CD8-positive, alpha-beta memory T cell (primary cell): ENCODE measurements around the gene CCDC92. TPM values are rescaled to one million over a fixed set of nuclear protein-coding genes. Genes with fewer than 3 reads are reported as not detected.
"Not testable (repeated sequence)": the region's sequence is repeated elsewhere in the genome, so short reads cannot be mapped to it uniquely, and the experiment has no call there.

Source experiments
- CTCF ChIA-PET: fragments of 350-600 bp; sonication (Branson Sonifier 250); formaldehyde crosslinking; loops from one replicate; lab custom pipeline; 2021; ENCODE audit warnings: antibody characterized with exemption; lab: Charles Lee
- POLR2A ChIA-PET: fragments of 350-600 bp; sonication (Branson Sonifier 250); formaldehyde crosslinking; loops from one replicate; lab custom pipeline; 2021; ENCODE audit warnings: antibody characterized with exemption; lab: Charles Lee
- DNase-seq, 5 donors: peaks; one replicate each; pipeline versions ENCODE4 v3.0.0 to v3.0.0-alpha.2; 2020 to 2022; ENCODE audit warnings: mixed read lengths in 1 of 5
- H3K27ac ChIP-seq: one replicate; pipeline ENCODE4 v1.7.0; 2013; ENCODE audit warnings: low read depth, mild to moderate bottlenecking, low read length, moderate library complexity
- H3K27me3 ChIP-seq: 2 replicates; pipeline ENCODE4 v1.7.0; 2013; ENCODE audit warnings: low read length, mild to moderate bottlenecking; ENCODE audit not compliant: insufficient read depth, poor library complexity, severe bottlenecking
- H3K36me3 ChIP-seq: 2 replicates; pipeline ENCODE4 v1.7.0; 2013; ENCODE audit warnings: mild to moderate bottlenecking, low read length, moderate library complexity; ENCODE audit not compliant: insufficient read depth
- H3K4me1 ChIP-seq: 2 replicates; pipeline ENCODE4 v1.7.0; 2013; ENCODE audit warnings: mild to moderate bottlenecking, low read length, moderate library complexity; ENCODE audit not compliant: insufficient read depth
- H3K4me3 ChIP-seq: 2 replicates; pipeline ENCODE4 v1.7.0; 2013; ENCODE audit warnings: mild to moderate bottlenecking, low read length
- H3K9me3 ChIP-seq: 2 replicates; pipeline ENCODE4 v1.7.0; 2013; ENCODE audit warnings: mild to moderate bottlenecking, low read length
- H3K27ac Mint-ChIP-seq, 8 donors: one replicate each; pipeline ENCODE4 v1.8.0; 2020 to 2021; ENCODE audit warnings: mixed read lengths in 8 of 8, mild to moderate bottlenecking in 6 of 8, inconsistent platforms in 3 of 8, moderate library complexity in 3 of 8
- H3K27me3 Mint-ChIP-seq, 2 donors: one replicate each; pipeline ENCODE4 v1.8.0; 2020 to 2021; ENCODE audit warnings: mixed read lengths in 2 of 2, mild to moderate bottlenecking in 1 of 2, moderate library complexity in 1 of 2
- H3K36me3 Mint-ChIP-seq, 3 donors: one replicate each; pipeline ENCODE4 v1.8.0; 2020 to 2021; ENCODE audit warnings: mixed read lengths in 3 of 3, inconsistent platforms in 1 of 3, mild to moderate bottlenecking in 1 of 3
- H3K4me1 Mint-ChIP-seq, 3 donors: one replicate each; pipeline ENCODE4 v1.8.0; 2020 to 2021; ENCODE audit warnings: mixed read lengths in 3 of 3, inconsistent platforms in 1 of 3, mild to moderate bottlenecking in 1 of 3
- H3K4me3 Mint-ChIP-seq, 7 donors: one replicate each; pipeline ENCODE4 v1.8.0; 2020 to 2021; ENCODE audit warnings: mixed read lengths in 7 of 7, mild to moderate bottlenecking in 6 of 7, moderate library complexity in 4 of 7, inconsistent platforms in 2 of 7
- H3K9me3 Mint-ChIP-seq, 5 donors: one replicate each; pipeline ENCODE4 v1.8.0; 2020 to 2022; ENCODE audit warnings: mixed read lengths in 5 of 5, mild to moderate bottlenecking in 3 of 5, moderate library complexity in 2 of 5, inconsistent platforms in 1 of 5
- polyA plus RNA-seq: library from polyadenylated mRNA; unstranded; fragments of 300-500 nt; fragmentation: Illumina TruSeq; gene quantifications from one replicate; pipeline ENCODE4 v1.2.3, GENCODE V29; 2021
- total RNA-seq, 2 experiments: library from RNA; stranded (reverse); gene quantifications; one replicate each; pipeline ENCODE4 v1.2.3, GENCODE V29; 2021

CCDC92 gene
- total and polyA plus RNA-seq, 3 experiments from 2014 or later, result 10.2 to 48.9 (median 12.9) TPM

DNA sequence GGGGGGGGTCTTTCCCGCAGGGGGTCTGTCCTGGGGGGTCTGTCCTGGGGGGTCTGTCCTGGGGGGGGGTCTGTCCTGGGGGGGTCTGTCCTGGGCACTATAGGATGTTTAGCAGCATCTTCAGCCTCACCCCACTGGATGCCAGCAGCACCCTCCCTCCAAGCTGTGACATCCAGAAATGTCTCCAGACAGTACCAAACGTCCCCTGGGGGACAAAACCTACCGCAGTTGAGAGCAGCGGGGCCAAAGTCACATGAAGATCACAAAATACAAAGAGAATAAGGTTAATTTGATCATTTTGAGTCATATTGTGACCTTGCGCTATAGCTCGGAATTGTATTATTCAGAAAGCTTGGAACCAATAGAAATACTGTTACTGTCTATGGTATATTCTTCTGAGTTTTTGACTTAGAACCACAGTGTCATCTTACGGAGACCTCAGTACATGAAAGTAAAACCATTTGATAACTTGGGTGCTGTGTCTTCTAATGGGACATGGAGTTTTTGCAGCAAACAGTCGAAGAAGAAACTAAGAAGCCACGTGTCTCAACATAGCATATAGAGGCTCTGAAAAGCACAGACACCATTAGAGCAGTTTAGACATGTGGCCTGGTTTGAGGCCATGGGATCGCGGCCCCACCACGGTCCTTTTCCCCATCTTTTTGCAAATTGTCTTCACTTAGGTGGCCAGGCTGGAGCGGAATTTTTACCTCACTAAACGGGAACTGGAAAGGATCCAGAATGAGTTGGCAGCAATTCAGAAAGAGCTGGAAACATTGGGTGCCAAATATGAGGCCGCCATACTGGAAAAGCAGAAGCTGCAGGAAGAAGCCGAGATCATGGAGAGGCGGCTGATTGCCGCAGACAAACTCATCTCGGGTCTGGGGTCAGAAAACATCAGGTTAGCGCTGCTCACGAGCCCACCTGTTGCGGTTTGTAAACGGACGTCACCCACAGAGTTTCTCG, 59.9 kb downstream of the CCDC92 start:
- peaks cover 14 to 21% (median 17%) of the 10 kb centered on the region in 3 donors for H3K4me1 Mint-ChIP-seq
- no peak for DNase-seq
- POLR2A ChIA-PET, result no interaction called here

DNA sequence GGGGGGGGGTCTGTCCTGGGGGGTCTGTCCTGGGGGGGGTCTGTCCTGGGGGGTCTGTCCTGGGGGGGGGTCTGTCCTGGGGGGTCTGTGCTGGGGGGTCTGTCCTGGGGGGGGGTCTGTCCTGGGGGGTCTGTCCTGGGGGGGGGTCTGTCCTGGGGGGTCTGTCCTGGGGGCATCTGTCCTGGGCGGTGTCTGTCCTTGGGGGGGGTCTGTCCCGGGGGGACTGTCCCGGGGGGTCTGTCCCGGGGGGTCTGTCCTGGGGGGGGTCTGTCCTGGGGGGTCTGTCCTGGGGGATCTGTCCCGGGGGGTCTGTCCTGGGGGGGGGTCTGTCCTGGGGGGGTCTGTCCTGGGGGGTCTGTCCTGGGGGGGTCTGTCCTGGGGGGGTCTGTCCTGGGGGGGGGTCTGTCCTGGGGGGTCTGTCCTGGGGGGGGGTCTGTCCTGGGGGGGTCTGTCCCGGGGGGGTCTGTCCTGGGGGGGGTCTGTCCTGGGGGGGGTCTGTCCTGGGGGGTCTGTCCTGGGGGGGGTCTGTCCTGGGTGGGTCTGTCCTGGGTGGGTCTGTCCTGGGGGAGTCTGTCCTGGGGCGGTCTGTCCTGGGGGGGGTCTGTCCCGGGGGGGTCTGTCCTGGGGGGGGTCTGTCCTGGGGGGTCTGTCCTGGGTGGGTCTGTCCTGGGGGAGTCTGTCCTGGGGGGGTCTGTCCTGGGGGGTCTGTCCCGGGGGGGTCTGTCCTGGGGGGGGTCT, 60.8 kb downstream of the CCDC92 start:
- H3K4me3 ChIP-seq, H3K27me3 Mint-ChIP-seq, H3K4me3 Mint-ChIP-seq, H3K9me3 ChIP-seq, H3K27me3 ChIP-seq, H3K9me3 Mint-ChIP-seq, H3K36me3 Mint-ChIP-seq, POLR2A ChIA-PET, DNase-seq, H3K27ac ChIP-seq, H3K27ac Mint-ChIP-seq, H3K36me3 ChIP-seq, CTCF ChIA-PET, H3K4me1 ChIP-seq: not testable (repeated sequence)
- peaks cover 12 to 18% (median 14%) of the 10 kb centered on the region in 3 donors for H3K4me1 Mint-ChIP-seq

More for the DNA sequence above, 59.9 kb downstream of the CCDC92 start:
- Mint-ChIP-seq H3K27me3 (peaks cover 1 to 6% of the 10 kb centered on the region in 2 donors), H3K9me3 (no peaks in the 10 kb centered on the region), H3K27ac (peak overlapping the region in 3 of 8 donors; percentile 25 to 72 (median 52)), H3K36me3 (no peaks in the 10 kb centered on the region), H3K4me3 (no peak overlapping the region)
- Histone ChIP-seq H3K27me3 (no peaks in the 10 kb centered on the region), H3K36me3 (no peaks in the 10 kb centered on the region), H3K27ac (no peak overlapping the region), H3K4me1 (no peaks in the 10 kb centered on the region), H3K4me3 (no peak overlapping the region), H3K9me3 (no peaks in the 10 kb centered on the region)
- CTCF ChIA-PET, result interaction anchor here (3.6 kb wide), 1 partner anchor 8 kb away, joined by 12 read pairs; no protein-coding TSS in a partner anchor

DNA sequence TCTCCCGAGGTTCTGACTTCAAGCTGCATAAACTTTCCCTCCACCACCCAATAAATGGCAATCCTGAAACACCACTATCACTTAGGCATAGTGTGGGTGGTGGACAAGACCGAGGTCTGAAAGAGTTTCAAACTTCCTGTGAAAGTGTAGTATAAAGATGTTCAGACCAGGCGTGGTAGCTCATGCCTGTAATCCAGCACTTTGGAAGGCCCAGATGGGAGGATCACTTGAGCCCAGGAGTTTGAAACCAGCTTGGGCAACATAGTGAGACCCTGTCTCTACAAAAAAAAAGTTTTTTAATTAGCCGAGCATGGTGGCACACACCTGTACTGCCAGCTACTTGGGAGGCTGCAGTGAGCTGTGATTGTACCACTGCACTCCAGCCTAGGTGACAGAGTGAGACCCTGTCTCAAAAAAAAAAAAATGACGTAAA, 61.9 kb downstream of the CCDC92 start:
- Histone ChIP-seq H3K4me1 (no peaks in the 10 kb centered on the region), H3K27ac (no peak overlapping the region), H3K4me3 (no peak overlapping the region), H3K9me3 (no peaks in the 10 kb centered on the region), H3K36me3 (no peaks in the 10 kb centered on the region), H3K27me3 (no peaks in the 10 kb centered on the region)
- Mint-ChIP-seq H3K27ac (peak overlapping the region in 7 of 8 donors; percentile 14 to 92 (median 44)), H3K27me3 (peaks cover 1 to 6% of the 10 kb centered on the region in 2 donors), H3K4me3 (no peak overlapping the region), H3K9me3 (no peaks in the 10 kb centered on the region), H3K36me3 (no peaks in the 10 kb centered on the region), H3K4me1 (peaks cover 5 to 15% (median 10%) of the 10 kb centered on the region in 3 donors)
- ChIA-PET POLR2A (interaction anchor here (0.6 kb wide), 1 partner anchor 975 kb away, joined by 3 read pairs; no protein-coding TSS in a partner anchor), CTCF (interaction anchor here (0.7 to 2.0 kb wide), 2 partner anchors 73 to 76 kb away, joined by 3 to 12 read pairs; no protein-coding TSS in a partner anchor)
- DNase-seq, result no peak

DNA sequence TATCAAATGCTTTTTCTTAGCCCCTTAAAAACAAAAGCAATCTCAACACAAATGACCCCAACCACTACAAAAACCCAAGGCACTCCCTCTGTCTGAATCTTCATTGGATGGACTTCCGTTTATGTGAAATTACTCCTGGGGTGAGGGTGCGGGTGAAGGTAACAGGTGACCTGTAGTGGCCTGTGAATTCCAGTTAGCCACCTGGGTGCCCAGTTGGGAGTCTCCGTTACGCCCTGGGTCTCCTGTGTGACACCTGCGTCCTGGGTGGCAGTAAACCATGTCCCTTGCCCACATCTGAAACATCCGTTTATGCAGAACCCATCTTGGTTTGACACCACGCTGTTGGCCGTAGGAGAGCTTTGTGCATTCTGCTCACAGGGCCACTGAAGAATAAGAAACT, 62.6 kb downstream of the CCDC92 start:
- POLR2A ChIA-PET, result no interaction called here
- CTCF ChIA-PET, result interaction anchor here (0.7 to 2.0 kb wide), 2 partner anchors 74 to 77 kb away, joined by 3 to 12 read pairs; no protein-coding TSS in a partner anchor
- no peaks in the 10 kb centered on the region for H3K9me3 ChIP-seq
- H3K4me3 ChIP-seq, result no peak overlapping the region
- no peaks in the 10 kb centered on the region for H3K36me3 ChIP-seq
- H3K4me1 ChIP-seq, result no peaks in the 10 kb centered on the region
- H3K27me3 ChIP-seq, result no peaks in the 10 kb centered on the region
- peak overlapping the region in 4 of 8 donors; percentile 34 to 92 (median 56) for H3K27ac Mint-ChIP-seq
- no peaks in the 10 kb centered on the region for H3K36me3 Mint-ChIP-seq
- H3K4me1 Mint-ChIP-seq, result peaks cover 11 to 20% (median 13%) of the 10 kb centered on the region in 3 donors
- H3K9me3 Mint-ChIP-seq, result no peaks in the 10 kb centered on the region
- no peak for DNase-seq
- H3K27ac ChIP-seq, result no peak overlapping the region
- H3K27me3 Mint-ChIP-seq, result peaks cover 3% of the 10 kb centered on the region in 2 donors
- no peak overlapping the region for H3K4me3 Mint-ChIP-seq

DNA sequence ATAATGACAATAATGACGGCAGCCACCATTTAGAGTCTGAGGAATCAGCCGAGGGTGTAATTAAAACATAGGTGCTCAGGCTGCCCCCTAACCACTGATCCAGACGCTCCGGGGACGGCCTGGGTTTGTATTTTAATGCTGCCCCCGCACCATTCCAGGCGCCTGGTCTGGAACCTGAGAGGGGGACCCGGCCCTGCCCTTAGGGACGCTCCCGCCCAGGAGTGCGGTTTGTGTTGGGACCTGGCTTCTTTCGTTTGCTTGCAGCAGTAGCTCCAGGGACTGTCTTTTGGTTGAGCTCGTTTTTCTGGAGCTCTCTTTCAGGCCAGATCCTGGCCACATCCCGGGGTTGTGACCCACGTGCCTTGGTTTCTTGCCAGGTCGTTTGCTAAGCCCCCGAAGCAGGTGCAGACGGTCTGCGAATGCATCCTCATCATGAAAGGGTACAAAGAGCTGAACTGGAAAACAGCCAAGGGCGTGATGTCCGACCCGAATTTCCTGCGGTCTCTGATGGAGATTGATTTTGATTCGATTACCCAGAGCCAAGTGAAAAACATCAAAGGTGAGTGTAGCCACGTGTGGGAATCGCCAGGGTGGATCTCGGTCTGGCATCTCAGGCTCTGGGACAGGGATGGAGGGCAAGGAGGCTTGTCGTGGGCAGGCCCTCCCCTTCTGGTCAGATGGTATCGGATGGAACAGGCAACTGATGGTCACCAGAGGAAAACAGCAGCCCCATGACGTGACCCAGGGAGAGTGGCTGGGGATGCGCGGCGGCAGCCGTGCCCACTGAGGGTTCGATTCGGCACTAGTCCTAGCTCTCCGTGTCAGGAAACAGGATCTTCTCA, 63.5 kb downstream of the CCDC92 start:
- Mint-ChIP-seq H3K4me3 (peak overlapping the region in 1 of 7 donors; percentile 37), H3K27ac (peak overlapping the region in 2 of 8 donors; percentile 3 to 78), H3K27me3 (peaks cover 3 to 10% of the 10 kb centered on the region in 2 donors), H3K9me3 (no peaks in the 10 kb centered on the region), H3K4me1 (peaks cover 11 to 20% (median 13%) of the 10 kb centered on the region in 3 donors), H3K36me3 (no peaks in the 10 kb centered on the region)
- H3K36me3 ChIP-seq, result no peaks in the 10 kb centered on the region
- no peak overlapping the region for H3K27ac ChIP-seq
- H3K27me3 ChIP-seq, result no peaks in the 10 kb centered on the region
- CTCF ChIA-PET, result interaction anchor here (2.0 kb wide), 1 partner anchor 75 kb away, joined by 12 read pairs; no protein-coding TSS in a partner anchor
- no peaks in the 10 kb centered on the region for H3K4me1 ChIP-seq
- POLR2A ChIA-PET, result no interaction called here
- H3K9me3 ChIP-seq, result no peaks in the 10 kb centered on the region
- no peak for DNase-seq
- H3K4me3 ChIP-seq, result no peak overlapping the region

DNA sequence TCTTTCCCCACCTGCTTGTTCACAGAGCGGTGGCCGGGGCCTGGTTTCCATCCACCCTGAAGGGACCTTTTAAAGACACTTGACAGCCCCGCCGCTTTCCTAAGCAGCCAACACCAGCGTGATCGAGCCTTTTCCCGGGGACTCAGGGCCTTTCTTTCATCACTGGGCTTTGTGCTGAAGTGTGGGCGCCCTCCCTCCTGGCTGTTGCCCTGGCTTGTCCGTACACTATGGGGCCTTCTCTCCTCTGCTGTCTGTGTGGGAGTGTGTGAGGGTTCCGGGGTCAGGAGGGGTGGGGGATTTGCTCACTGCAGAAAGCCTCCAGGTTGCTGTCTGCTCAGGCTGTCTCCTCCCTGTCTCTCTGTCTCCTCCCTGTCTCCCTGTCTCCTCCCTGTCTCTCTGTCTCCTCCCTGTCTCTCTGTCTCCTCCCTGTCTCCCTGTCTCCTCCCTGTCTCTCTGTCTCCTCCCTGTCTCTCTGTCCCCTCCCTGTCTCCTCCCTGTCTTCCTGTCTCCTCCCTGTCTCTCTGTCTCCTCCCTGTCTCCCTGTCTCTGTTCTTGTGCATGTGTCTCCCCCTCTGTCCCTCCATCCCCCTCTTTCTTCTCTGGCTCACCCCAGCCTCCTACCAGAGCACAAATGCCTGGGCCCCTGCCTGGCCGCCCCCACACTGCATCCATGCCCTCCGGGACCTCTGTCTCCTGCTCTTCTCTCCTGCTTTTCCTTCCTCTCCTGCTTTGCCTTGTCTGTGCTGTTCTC, 64.7 kb downstream of the CCDC92 start:
- H3K27me3 Mint-ChIP-seq, result peaks cover 3 to 14% of the 10 kb centered on the region in 2 donors
- Histone ChIP-seq H3K36me3 (no peaks in the 10 kb centered on the region), H3K4me3 (no peak overlapping the region), H3K27ac (no peak overlapping the region), H3K4me1 (no peaks in the 10 kb centered on the region), H3K9me3 (no peaks in the 10 kb centered on the region), H3K27me3 (no peaks in the 10 kb centered on the region)
- H3K9me3 Mint-ChIP-seq, result no peaks in the 10 kb centered on the region
- H3K4me3 Mint-ChIP-seq, result no peak overlapping the region
- ChIA-PET POLR2A (no interaction called here), CTCF (interaction anchor here (5.3 kb wide), 1 partner anchor 76 kb away, joined by 88 read pairs; no protein-coding TSS in a partner anchor)
- peaks cover 11 to 20% (median 13%) of the 10 kb centered on the region in 3 donors for H3K4me1 Mint-ChIP-seq
- peak overlapping the region in 4 of 8 donors; percentile 29 to 80 (median 58) for H3K27ac Mint-ChIP-seq
- no peaks in the 10 kb centered on the region for H3K36me3 Mint-ChIP-seq
- DNase-seq, result no peak
